IMR-90 (cell line): Measurements from ENCODE around the gene RPS27L. TPM values are rescaled to one million over a fixed set of nuclear protein-coding genes. Genes with fewer than 3 reads are reported as not detected.

Experiments
- MAFK ChIP-seq: IDR thresholded peaks from 2 replicates; pipeline ENCODE4 v1.6.1; 2012; ENCODE audit warnings: low read depth, low read length, improper control_type of control experiment
- RFX5 ChIP-seq: IDR thresholded peaks from 2 replicates; pipeline ENCODE4 v1.8.0; 2012; ENCODE audit warnings: low read depth, mild to moderate bottlenecking, low read length, moderate library complexity
- USF2 ChIP-seq: fragments of 150-350 bp; IDR thresholded peaks from 2 replicates; pipeline ENCODE4 v1.6.1; 2017; ENCODE audit warnings: mild to moderate bottlenecking, antibody characterized with exemption, low read length, low read depth
- polyA plus RNA-seq, 3 experiments: library from polyadenylated mRNA; depleted of rRNA; stranded (reverse); fragments of >200 nt; gene quantifications; 2 replicates each; pipeline ENCODE4 v1.2.3, GENCODE V29; 2012; ENCODE audit warnings: low replicate concordance in 1 of 3
- total RNA-seq: library from RNA; depleted of rRNA; stranded (reverse); fragments of >200 nt; gene quantifications from 2 replicates; pipeline ENCODE4 v1.2.3, GENCODE V29; 2012

Gene RPS27L
- total and polyA plus RNA-seq, 2 of the 4 experiments (the other 2 are of a cell fraction): 53.1 to 302 TPM

- TF ChIP-seq USF2 (no peak), RFX5 (no peak), MAFK (no peak)
Measured at GRCh38 chr15:63189941-63190768, 32.9 kb upstream of the RPS27L start (continued).
